HFFc6 (cell line): Measurements from ENCODE around the gene ULK1. TPM values are rescaled to one million over a fixed set of nuclear protein-coding genes. Genes with fewer than 3 reads are reported as not detected.
"Not testable (repeated sequence)": the region's sequence is repeated elsewhere in the genome, so short reads cannot be mapped to it uniquely, and the experiment has no call there.

Source experiments
- DNase-seq: peaks from one replicate; pipeline ENCODE4 v3.0.0-alpha.2; 2018
- H3K27ac Mint-ChIP-seq: 2 replicates; pipeline ENCODE4 v1.8.0; 2020; ENCODE audit warnings: mild to moderate bottlenecking, mixed read lengths
- H3K27me3 Mint-ChIP-seq: 2 replicates; pipeline ENCODE4 v1.8.0; 2021; ENCODE audit warnings: mild to moderate bottlenecking, moderate library complexity, mixed read lengths; ENCODE audit not compliant: insufficient read depth
- H3K36me3 Mint-ChIP-seq: 2 replicates; pipeline ENCODE4 v1.8.0; 2021; ENCODE audit warnings: low read depth, mixed read lengths
- H3K4me1 Mint-ChIP-seq: 2 replicates; pipeline ENCODE4 v1.8.0; 2020; ENCODE audit warnings: low read depth, mixed read lengths
- H3K4me3 Mint-ChIP-seq: 2 replicates; pipeline ENCODE4 v1.8.0; 2020; ENCODE audit warnings: mild to moderate bottlenecking, moderate library complexity, mixed read lengths
- H3K9me3 Mint-ChIP-seq: 2 replicates; pipeline ENCODE4 v1.8.0; 2020; ENCODE audit warnings: mild to moderate bottlenecking, mixed read lengths
- CTCF ChIP-seq: fragments of 200-600 bp; sonication (generic); IDR thresholded peaks from 2 replicates; pipeline ENCODE4 v1.5.0; 2021; ENCODE audit warnings: antibody characterized with exemption, mild to moderate bottlenecking
- total RNA-seq, 6 experiments: library from RNA; stranded (reverse); fragmentation: NEBNext Ultra II Directional; extraction: Animal tissue kit (Norgen Biotek cat#: 25700); gene quantifications; 2 replicates in 1 of 6; 3 replicates in 5 of 6; pipeline ENCODE4 v1.2.3, GENCODE V29; 2021

Gene ULK1
- total RNA-seq, 6 experiments from 2014 or later: 21.4 to 35.0 (median 25.5) TPM

GRCh38 chr12:131959116-131959515 lies 64.7 kb downstream of the ULK1 start:
- H3K27me3 Mint-ChIP-seq: no peaks in the 10 kb centered on the region
- H3K27ac Mint-ChIP-seq: no peak overlapping the region
- H3K36me3 Mint-ChIP-seq: peaks cover 22% of the 10 kb centered on the region
- no peak for DNase-seq
- no peaks in the 10 kb centered on the region for H3K9me3 Mint-ChIP-seq
- TF ChIP-seq CTCF: no peak
- peaks cover 45% of the 10 kb centered on the region for H3K4me1 Mint-ChIP-seq
- H3K4me3 Mint-ChIP-seq: no peak overlapping the region

- DNase-seq: no peak
- H3K4me1 Mint-ChIP-seq: peaks cover 51% of the 10 kb centered on the region
- no peak for TF ChIP-seq CTCF
- H3K27me3 Mint-ChIP-seq: no peaks in the 10 kb centered on the region
- H3K4me3 Mint-ChIP-seq: no peak overlapping the region
- H3K27ac Mint-ChIP-seq: no peak overlapping the region
- no peaks in the 10 kb centered on the region for H3K9me3 Mint-ChIP-seq
- peaks cover 22% of the 10 kb centered on the region for H3K36me3 Mint-ChIP-seq
Observed at GRCh38 chr12:131959641-131960589, 65.5 kb downstream of the ULK1 start.

- DNase-seq, H3K27ac Mint-ChIP-seq, H3K9me3 Mint-ChIP-seq, H3K27me3 Mint-ChIP-seq, H3K4me3 Mint-ChIP-seq: not testable (repeated sequence)
- Mint-ChIP-seq H3K36me3 (peaks cover 19% of the 10 kb centered on the region), H3K4me1 (peaks cover 54% of the 10 kb centered on the region)
Observed at GRCh38 chr12:131960590-131961325, 66.3 kb downstream of the ULK1 start.

GRCh38 chr12:131961328-131961727 lies 66.9 kb downstream of the ULK1 start:
- not testable (repeated sequence) for H3K27me3 Mint-ChIP-seq, DNase-seq, H3K9me3 Mint-ChIP-seq, H3K4me3 Mint-ChIP-seq, H3K27ac Mint-ChIP-seq
- peaks cover 17% of the 10 kb centered on the region for H3K36me3 Mint-ChIP-seq
- H3K4me1 Mint-ChIP-seq: peaks cover 51% of the 10 kb centered on the region

GRCh38 chr12:131962069-131962468 lies 67.6 kb downstream of the ULK1 start:
- H3K4me1 Mint-ChIP-seq: peaks cover 46% of the 10 kb centered on the region
- no peak for TF ChIP-seq CTCF
- no peaks in the 10 kb centered on the region for H3K27me3 Mint-ChIP-seq
- H3K36me3 Mint-ChIP-seq: peaks cover 17% of the 10 kb centered on the region
- no peak overlapping the region for H3K27ac Mint-ChIP-seq
- H3K9me3 Mint-ChIP-seq: no peaks in the 10 kb centered on the region
- H3K4me3 Mint-ChIP-seq: no peak overlapping the region
- DNase-seq: no peak

GRCh38 chr12:131963381-131963780 lies 69.0 kb downstream of the ULK1 start:
- peaks cover 24% of the 10 kb centered on the region for H3K36me3 Mint-ChIP-seq
- TF ChIP-seq CTCF: no peak
- H3K27ac Mint-ChIP-seq: no peak overlapping the region
- no peak for DNase-seq
- H3K4me3 Mint-ChIP-seq: no peak overlapping the region
- no peaks in the 10 kb centered on the region for H3K9me3 Mint-ChIP-seq
- peaks cover 46% of the 10 kb centered on the region for H3K4me1 Mint-ChIP-seq
- H3K27me3 Mint-ChIP-seq: no peaks in the 10 kb centered on the region; the same call in 1 of the 2 replicates
